DOHH2 (cell line): ENCODE measurements around the gene MBP.
A peak's percentile ranks its signal among the peaks of the same experiment; 100 is the strongest.

ENCODE experiments used
- H3F3A ChIP-seq: fragments of 200-600 bp; sonication (generic), shearing (Covaris generic); 2 replicates; pipeline ENCODE4 v1.6.0; 2016; ENCODE audit warnings: antibody characterized with exemption, mild to moderate bottlenecking; ENCODE audit not compliant: control insufficient read depth, insufficient read depth
- H3K27ac ChIP-seq: fragments of 200-600 bp; sonication (generic); 2 replicates; pipeline ENCODE4 v1.5.1; 2014; ENCODE audit warnings: low read depth, mild to moderate bottlenecking, low read length, moderate library complexity
- H3K27me3 ChIP-seq: fragments of 200-600 bp; sonication (generic); 2 replicates; pipeline ENCODE4 v1.6.1; 2014; ENCODE audit warnings: mild to moderate bottlenecking, low read length, mixed read lengths; ENCODE audit not compliant: control insufficient read depth
- H3K36me3 ChIP-seq: fragments of 200-600 bp; sonication (generic); 2 replicates; pipeline ENCODE4 v1.6.1; 2014; ENCODE audit warnings: mild to moderate bottlenecking, low read length, moderate library complexity, mixed read lengths; ENCODE audit not compliant: control insufficient read depth
- H3K4me1 ChIP-seq: fragments of 200-600 bp; sonication (generic); 2 replicates; pipeline ENCODE4 v1.6.1; 2014; ENCODE audit warnings: mild to moderate bottlenecking, low read length, mixed read lengths; ENCODE audit not compliant: control insufficient read depth
- H3K4me2 ChIP-seq: fragments of 200-600 bp; sonication (generic); 2 replicates; pipeline ENCODE4 v1.6.0; 2014; ENCODE audit warnings: mild to moderate bottlenecking, low read length, moderate library complexity
- H3K4me3 ChIP-seq: fragments of 200-600 bp; sonication (generic); 2 replicates; pipeline ENCODE4 v1.5.1; 2014; ENCODE audit warnings: mild to moderate bottlenecking, low read length, mixed read lengths
- H3K79me2 ChIP-seq: fragments of 200-600 bp; sonication (generic); 2 replicates; pipeline ENCODE4 v1.6.1; 2014; ENCODE audit warnings: mild to moderate bottlenecking, low read length, mixed read lengths; ENCODE audit not compliant: control insufficient read depth
- H3K9me2 ChIP-seq: fragments of 200-600 bp; sonication (generic); replicated peaks from 2 replicates; pipeline ENCODE4 v1.6.1; 2014; ENCODE audit warnings: mild to moderate bottlenecking, low read length, mixed read lengths; ENCODE audit not compliant: control insufficient read depth
- H3K9me3 ChIP-seq: fragments of 200-600 bp; sonication (generic); 2 replicates; pipeline ENCODE4 v1.6.1; 2014; ENCODE audit warnings: antibody characterized with exemption, low read length, mixed read lengths; ENCODE audit not compliant: control insufficient read depth, insufficient read depth
- H4K20me1 ChIP-seq: fragments of 200-600 bp; sonication (generic); 2 replicates; pipeline ENCODE4 v1.6.0; 2014; ENCODE audit warnings: low read depth, mild to moderate bottlenecking, antibody characterized with exemption, low read length, moderate library complexity; ENCODE audit not compliant: control insufficient read depth, insufficient read depth
- EZH2phosphoT487 ChIP-seq: fragments of 200-600 bp; sonication (generic); IDR thresholded peaks from 2 replicates; pipeline ENCODE4 v1.6.1; 2017; ENCODE audit warnings: borderline replicate concordance, mild to moderate bottlenecking, antibody characterized with exemption, low read length, moderate library complexity, mixed read lengths
- TF ChIP-seq, protein P1 (sequence below): fragments of 200-600 bp; sonication (generic); IDR thresholded peaks from one replicate; pipeline ENCODE4 v1.5.1; 2014; ENCODE audit warnings: antibody characterized with exemption, mild to moderate bottlenecking, low read depth, low read length; ENCODE audit not compliant: poor library complexity, severe bottlenecking

MBP gene

DNA sequence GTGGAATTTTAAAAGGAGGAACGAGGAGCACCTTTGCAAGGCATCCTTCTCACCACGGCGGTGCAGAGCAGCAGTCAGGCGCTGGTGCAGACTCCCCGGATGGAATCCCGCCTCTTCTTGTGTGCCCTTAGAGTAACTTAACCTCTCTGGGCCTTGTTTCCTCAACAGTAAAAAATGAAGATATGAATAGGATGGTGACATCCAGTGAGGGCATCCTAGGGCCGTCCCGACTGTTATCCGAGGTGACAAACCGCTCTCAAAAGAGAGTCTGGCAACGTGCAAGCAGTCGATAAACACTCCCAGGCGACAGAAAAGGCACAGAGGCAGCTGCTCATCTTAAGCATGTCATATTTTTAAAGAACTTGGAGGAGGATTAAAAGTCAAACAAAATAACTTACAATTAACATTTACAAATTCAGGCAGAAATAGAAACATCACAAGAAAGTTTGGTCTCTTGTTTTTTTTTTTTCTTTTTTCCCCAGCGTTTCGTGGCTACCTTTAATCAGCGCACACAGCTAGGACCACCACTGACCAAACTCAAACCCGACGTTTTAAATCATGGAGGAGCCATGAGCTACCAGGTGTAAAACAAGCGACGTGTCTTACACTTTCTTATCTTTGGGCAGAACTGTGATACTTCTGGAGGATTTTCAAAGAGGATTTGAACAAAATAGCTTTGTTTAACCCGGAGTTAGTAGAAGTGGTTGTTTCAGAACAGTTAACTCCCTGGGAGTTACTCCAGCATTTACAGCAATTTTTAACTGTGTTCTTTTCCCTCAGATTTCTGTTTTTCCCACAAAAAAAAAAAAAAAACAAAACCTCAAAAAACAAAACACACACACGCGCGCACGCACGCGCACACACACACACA is 2.1 kb downstream of the MBP start:
- H3K4me2 ChIP-seq: peak overlapping the region; percentile 68
- H3K27ac ChIP-seq: peak overlapping the region; percentile 51
- H3K4me3 ChIP-seq: peak overlapping the region; percentile 83
- H3K9me2 ChIP-seq: no peaks in the 10 kb centered on the region
- TF ChIP-seq EZH2phosphoT487: no peak
- TF ChIP-seq, protein P1, sequence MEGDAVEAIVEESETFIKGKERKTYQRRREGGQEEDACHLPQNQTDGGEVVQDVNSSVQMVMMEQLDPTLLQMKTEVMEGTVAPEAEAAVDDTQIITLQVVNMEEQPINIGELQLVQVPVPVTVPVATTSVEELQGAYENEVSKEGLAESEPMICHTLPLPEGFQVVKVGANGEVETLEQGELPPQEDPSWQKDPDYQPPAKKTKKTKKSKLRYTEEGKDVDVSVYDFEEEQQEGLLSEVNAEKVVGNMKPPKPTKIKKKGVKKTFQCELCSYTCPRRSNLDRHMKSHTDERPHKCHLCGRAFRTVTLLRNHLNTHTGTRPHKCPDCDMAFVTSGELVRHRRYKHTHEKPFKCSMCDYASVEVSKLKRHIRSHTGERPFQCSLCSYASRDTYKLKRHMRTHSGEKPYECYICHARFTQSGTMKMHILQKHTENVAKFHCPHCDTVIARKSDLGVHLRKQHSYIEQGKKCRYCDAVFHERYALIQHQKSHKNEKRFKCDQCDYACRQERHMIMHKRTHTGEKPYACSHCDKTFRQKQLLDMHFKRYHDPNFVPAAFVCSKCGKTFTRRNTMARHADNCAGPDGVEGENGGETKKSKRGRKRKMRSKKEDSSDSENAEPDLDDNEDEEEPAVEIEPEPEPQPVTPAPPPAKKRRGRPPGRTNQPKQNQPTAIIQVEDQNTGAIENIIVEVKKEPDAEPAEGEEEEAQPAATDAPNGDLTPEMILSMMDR: no peak
- peaks cover 19% of the 10 kb centered on the region for H3K36me3 ChIP-seq
- H3K27me3 ChIP-seq: peaks cover 5% of the 10 kb centered on the region
- no peaks in the 10 kb centered on the region for H3K9me3 ChIP-seq
- H3K79me2 ChIP-seq: peaks cover 68% of the 10 kb centered on the region
- H3K4me1 ChIP-seq: peaks cover 73% of the 10 kb centered on the region
- H4K20me1 ChIP-seq: no peaks in the 10 kb centered on the region
- peaks cover 19% of the 10 kb centered on the region for H3F3A ChIP-seq

- Histone ChIP-seq H3K9me3 (no peaks in the 10 kb centered on the region), H4K20me1 (no peaks in the 10 kb centered on the region), H3K27ac (peak overlapping the region; percentile 44), H3K9me2 (no peaks in the 10 kb centered on the region), H3K4me1 (peaks cover 83% of the 10 kb centered on the region), H3K4me2 (peak overlapping the region; percentile 86), H3F3A (peaks cover 21% of the 10 kb centered on the region), H3K36me3 (peaks cover 19% of the 10 kb centered on the region), H3K4me3 (peak overlapping the region; percentile 67), H3K79me2 (peaks cover 82% of the 10 kb centered on the region), H3K27me3 (peaks cover 5% of the 10 kb centered on the region)
- TF ChIP-seq, protein P1: no peak
- TF ChIP-seq EZH2phosphoT487: no peak
These were observed 3.4 kb downstream of the MBP start for GRCh38 chr18:77129150-77129551.

- H3K79me2 ChIP-seq: peaks cover 93% of the 10 kb centered on the region
These were observed 4.6 kb downstream of the MBP start for GRCh38 chr18:77127769-77128671.

More at GRCh38 chr18:77127769-77128671, 4.6 kb downstream of the MBP start:
- Histone ChIP-seq H3K9me3 (no peaks in the 10 kb centered on the region), H4K20me1 (peaks cover 7% of the 10 kb centered on the region; the same call in 1 of the 2 replicates), H3K36me3 (peaks cover 22% of the 10 kb centered on the region), H3K4me1 (peaks cover 83% of the 10 kb centered on the region), H3K27ac (peak overlapping the region; percentile 44), H3K4me3 (peak overlapping the region; percentile 67), H3F3A (peaks cover 28% of the 10 kb centered on the region), H3K4me2 (peak overlapping the region; percentile 86), H3K27me3 (peaks cover 2% of the 10 kb centered on the region), H3K9me2 (no peaks in the 10 kb centered on the region)
- TF ChIP-seq EZH2phosphoT487: no peak
- TF ChIP-seq, protein P1: no peak
